Measurements from ENCODE around the gene CALML6.

GRCh38 chr1:1948783-1949182 lies 33.7 kb downstream of the CALML6 start:
- TF ChIP-seq EP300 (conservative IDR thresholded peaks at IDR 0.05; ENCODE audit: poor library complexity, severe bottlenecking), result no peak
- no peak for TF ChIP-seq CTCF (IDR thresholded peaks at IDR 0.05; ENCODE audit: poor library complexity, severe bottlenecking)
- no peak for TF ChIP-seq EZH2 (IDR thresholded peaks at IDR 0.05; ENCODE audit: borderline replicate concordance, insufficient read depth, low read length, poor library complexity, severe bottlenecking)
- no peak for TF ChIP-seq REST (IDR thresholded peaks at IDR 0.05; ENCODE audit: borderline replicate concordance)
- no peak for TF ChIP-seq SMC3 (conservative IDR thresholded peaks at IDR 0.05; ENCODE audit: poor library complexity)
